K562 (cell line): Measurements from ENCODE around the gene OR14A16. TPM values are rescaled to one million over a fixed set of nuclear protein-coding genes. Genes with fewer than 3 reads are reported as not detected.

Experiments used
- ATAC-seq: fragments of 200-7000 bp; cut with Tn5 transposase; 3 replicates; pipeline ENCODE4 v1.9.1; 2020; ENCODE audit warnings: moderate library complexity
- Bru-seq: library from RNA; stranded (reverse); fragments of 400-500 nt; gene quantifications from one replicate; lab custom pipeline; 2021; lab: Mats Ljungman, UMichigan
- BruChase-seq, 2 experiments: library from RNA; stranded (reverse); fragments of 400-500 nt; gene quantifications; one replicate each; lab custom pipeline; 2021; lab: Mats Ljungman, UMichigan
- BruUV-seq: library from RNA; stranded (reverse); fragments of 400-500 nt; replicated peaks from 2 replicates; lab custom pipeline; 2021; lab: Mats Ljungman, UMichigan
- CTCF ChIA-PET: fragments of 300-600 bp; formaldehyde crosslinking; extraction: SDS; loops from one replicate; lab custom pipeline; 2021; ENCODE audit warnings: low intra/inter-chr PET ratio; lab: Yijun Ruan, JAX
- POLR2A ChIA-PET: fragments of 300-600, 350-650 bp; sonication (Branson Sonifier 250); formaldehyde crosslinking; extraction: SDS; loops from one replicate; lab custom pipeline; 2021; ENCODE audit warnings: antibody characterized with exemption, inconsistent platforms; lab: Yijun Ruan, JAX
- DNase-seq, 4 experiments: peaks; one replicate each; pipeline versions ENCODE4 v3.0.0 to v3.0.0-alpha.2; 2011 to 2018; ENCODE audit warnings: low spot score in 3 of 4, mixed read lengths in 3 of 4; ENCODE audit errors: extremely low read depth in 1 of 4
- FAIRE-seq: peaks from 2 replicates; lab custom pipeline; 2011; peaks lifted over from hg19 to GRCh38; lab: Jason Lieb, UNC
- H2AFZ ChIP-seq: 2 replicates; pipeline ENCODE4 v1.6.0; 2011; ENCODE audit warnings: low read depth, low read length, control low read depth, inconsistent platforms
- H3K27ac ChIP-seq: fragments of 200-600 bp; 3 replicates; pipeline ENCODE4 v1.8.0; 2011; ENCODE audit warnings: low read depth, mild to moderate bottlenecking, control low read depth, inconsistent platforms, low read length, moderate library complexity, mixed read lengths; ENCODE audit errors: extremely low read depth
- H3K27me3 ChIP-seq, 2 experiments: fragments of 300-600 bp in 1 of 2; 2 replicates in 1 of 2; 3 replicates in 1 of 2; pipeline versions ENCODE4 v1.6.0 to v1.8.0; 2011; ENCODE audit warnings: inconsistent platforms in 2 of 2, low read length in 2 of 2, mild to moderate bottlenecking in 1 of 2, mixed read lengths in 1 of 2, moderate library complexity in 1 of 2; ENCODE audit not compliant: control insufficient read depth in 2 of 2, insufficient read depth in 2 of 2
- H3K36me3 ChIP-seq: fragments of 300-600 bp; 3 replicates; pipeline ENCODE4 v1.8.0; 2011; ENCODE audit warnings: mild to moderate bottlenecking, low read length, inconsistent platforms; ENCODE audit not compliant: control insufficient read depth, insufficient read depth
- H3K4me1 ChIP-seq, 2 experiments: fragments of 200-600 bp in 1 of 2; replicated peaks in 1 of 2; 2 replicates in 1 of 2; 3 replicates in 1 of 2; pipeline versions ENCODE4 v1.5.1 to v1.8.0; 2011; ENCODE audit warnings: inconsistent platforms in 2 of 2, low read length in 2 of 2, mild to moderate bottlenecking in 1 of 2, mixed read lengths in 1 of 2, moderate library complexity in 1 of 2; ENCODE audit not compliant: control insufficient read depth in 2 of 2, insufficient read depth in 2 of 2
- H3K4me2 ChIP-seq: 2 replicates; pipeline ENCODE4 v1.6.1; 2011; ENCODE audit warnings: low read length, control low read depth, inconsistent platforms, mixed read lengths; ENCODE audit not compliant: insufficient read depth
- H3K4me3 ChIP-seq: fragments of 200-600 bp; sonication (generic), shearing (Covaris generic); 2 replicates; pipeline ENCODE4 v1.5.1; 2016; ENCODE audit warnings: control low read depth, inconsistent platforms
- H3K79me2 ChIP-seq: fragments of 200-600 bp; 3 replicates; pipeline ENCODE4 v1.8.0; 2011; ENCODE audit warnings: low read length, inconsistent platforms; ENCODE audit not compliant: control insufficient read depth, insufficient read depth
- H3K9ac ChIP-seq, 2 experiments: 2 replicates each; pipeline versions ENCODE4 v1.6.0 to v1.6.1; 2011; ENCODE audit warnings: low read depth in 2 of 2, low read length in 2 of 2, control low read depth in 1 of 2, inconsistent platforms in 1 of 2, mild to moderate bottlenecking in 1 of 2, mixed read lengths in 1 of 2; ENCODE audit not compliant: insufficient read depth in 1 of 2
- H3K9me1 ChIP-seq: one replicate; pipeline ENCODE4 v1.6.0; 2011; ENCODE audit warnings: inconsistent platforms, mild to moderate bottlenecking, low read length, moderate library complexity; ENCODE audit not compliant: control insufficient read depth, insufficient read depth
- H3K9me3 ChIP-seq: replicated peaks from 2 replicates; pipeline ENCODE4 v1.5.1; 2011; ENCODE audit warnings: low read depth, low read length, inconsistent platforms; ENCODE audit not compliant: control insufficient read depth, insufficient read depth
- H4K20me1 ChIP-seq: replicated peaks from 2 replicates; pipeline ENCODE4 v1.6.1; 2011; ENCODE audit warnings: low read length, inconsistent platforms, mixed read lengths; ENCODE audit not compliant: control insufficient read depth, insufficient read depth
- FOXJ3 ChIP-seq: sonication (generic); formaldehyde crosslinking; IDR thresholded peaks from 2 replicates; pipeline ENCODE4 v1.4.0; 2020; ENCODE audit warnings: mild to moderate bottlenecking, missing genetic modification reagents
- PHF20 ChIP-seq: fragments of 450-650 bp; IDR thresholded peaks from 2 replicates; pipeline ENCODE4 v1.6.1; 2018; ENCODE audit not compliant: partially characterized antibody
- SMAD4 ChIP-seq: fragments of 250-450 bp; sonication (Bioruptor Pico); conservative IDR thresholded peaks from 2 replicates; pipeline ENCODE4 v1.8.0; 2021; ENCODE audit warnings: inconsistent platforms, mild to moderate bottlenecking, moderate library complexity
- TAF9B ChIP-seq: fragments of 450-650 bp; IDR thresholded peaks from 2 replicates; pipeline ENCODE4 v1.6.1; 2018; ENCODE audit warnings: mild to moderate bottlenecking; ENCODE audit not compliant: partially characterized antibody
- XRCC4 ChIP-seq: IDR thresholded peaks from one replicate; pipeline ENCODE4 v1.6.1; 2011; ENCODE audit not compliant: insufficient read depth, insufficient read length; ENCODE audit errors: extremely low read depth
- ZNF23 ChIP-seq: fragments of 250-450 bp; sonication (Bioruptor Pico); IDR thresholded peaks from 2 replicates; pipeline ENCODE4 v1.4.0; 2020; ENCODE audit warnings: mild to moderate bottlenecking
- ZNF263 ChIP-seq: sonication (generic); formaldehyde crosslinking; IDR thresholded peaks from 2 replicates; pipeline ENCODE4 v1.8.0; 2022; ENCODE audit warnings: mild to moderate bottlenecking, missing genetic modification reagents, borderline replicate concordance
- WGBS: fragments of 100-300 bp; shearing (Covaris generic); methylation state at CpG from one replicate; pipeline ENCODE4 v1.1.6; 2016; ENCODE audit warnings: low coverage, mixed read lengths; ENCODE audit not compliant: insufficient coverage; ENCODE audit errors: missing lambda C conversion rate; 5-methylcytosine and 5-hydroxymethylcytosine counted together
- in situ Hi-C: fragments of 300-500 bp; cut with MboI; formaldehyde crosslinking; loops from 4 replicates; pipeline ENCODE4 v1.15.0; 2018; ENCODE audit warnings: inconsistent platforms, mixed read lengths
- intact Hi-C: fragments of 100-400 bp; cut with micrococcal nuclease; formaldehyde crosslinking; loops from 2 replicates; pipeline ENCODE4 v1.14.2; 2022
- long read RNA-seq, 3 experiments: library from polyadenylated mRNA in 2 of 3; library from RNA in 1 of 3; unstranded in 2 of 3; stranded (forward) in 1 of 3; transcript quantifications; one replicate each; pipeline ENCODE4 v2.0.0, GENCODE V29; 2019 to 2022
- polyA minus RNA-seq, 3 experiments: library from RNA; depleted of rRNA, polyadenylated mRNA; stranded (reverse); fragments of >200 nt; gene quantifications; 2 replicates each; pipeline ENCODE4 v1.2.3, GENCODE V29; 2011
- polyA plus RNA-seq, 8 experiments: library from polyadenylated mRNA; depleted of rRNA in 4 of 8; stranded (reverse) in 5 of 8; unstranded in 3 of 8; fragments of >200 nt; fragmentation: Nextera tagmentation in 2 of 8; fragmentation: Illumina TruSeq in 1 of 8; extraction: Ambion mirVana in 2 of 8; extraction: Trizol in 1 of 8; gene quantifications; 2 replicates each; pipeline versions ENCODE4 v1.2.1 to v1.2.3, GENCODE V29; 2011 to 2014; ENCODE audit warnings: inconsistent platforms in 1 of 8, missing spikeins in 1 of 8
- total RNA-seq, 7 experiments: library from RNA; depleted of rRNA in 6 of 7; stranded (reverse); fragments of >200 nt in 6 of 7; fragmentation: Illumina TruSeq in 2 of 7; extraction: Trizol in 2 of 7; gene quantifications; 2 replicates each; pipeline versions ENCODE4 v1.2.1 to v1.2.3, GENCODE V29; 2011 to 2021; ENCODE audit warnings: low replicate concordance in 1 of 7
- TF ChIP-seq, protein P1 (sequence below): fragments of 450-650 bp; formaldehyde crosslinking; conservative IDR thresholded peaks from 2 replicates; pipeline ENCODE4 v1.4.0; 2022; ENCODE audit warnings: mild to moderate bottlenecking, missing genetic modification characterization
- TF ChIP-seq, protein P2 (sequence below): fragments of 250-450 bp; sonication (Bioruptor Pico); IDR thresholded peaks from 2 replicates; pipeline ENCODE4 v1.5.0; 2020; ENCODE audit warnings: mild to moderate bottlenecking
- TF ChIP-seq, protein P3 (sequence below): fragments of 450-650 bp; IDR thresholded peaks from 2 replicates; pipeline ENCODE4 v1.7.1; 2018; ENCODE audit warnings: mild to moderate bottlenecking, low read depth; ENCODE audit not compliant: partially characterized antibody
- TF ChIP-seq, protein P4 (sequence below): fragments of 250-450 bp; sonication (Bioruptor Pico); IDR thresholded peaks from 2 replicates; pipeline ENCODE4 v1.5.1; 2021; ENCODE audit warnings: mild to moderate bottlenecking

The OR14A16 gene, protein sequence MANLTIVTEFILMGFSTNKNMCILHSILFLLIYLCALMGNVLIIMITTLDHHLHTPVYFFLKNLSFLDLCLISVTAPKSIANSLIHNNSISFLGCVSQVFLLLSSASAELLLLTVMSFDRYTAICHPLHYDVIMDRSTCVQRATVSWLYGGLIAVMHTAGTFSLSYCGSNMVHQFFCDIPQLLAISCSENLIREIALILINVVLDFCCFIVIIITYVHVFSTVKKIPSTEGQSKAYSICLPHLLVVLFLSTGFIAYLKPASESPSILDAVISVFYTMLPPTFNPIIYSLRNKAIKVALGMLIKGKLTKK
- not detected in 2 replicates for total RNA-seq (2011; cell fraction: chromatin; rRNA removed; ENCODE audit: low replicate concordance)
- total RNA-seq (2011; cell fraction: nucleolus; rRNA removed), result not detected in 2 replicates
- not detected in 2 replicates for total RNA-seq (2011; cell fraction: nucleoplasm; rRNA removed)
- not detected in 2 replicates for total RNA-seq (2014; rRNA removed)
- total RNA-seq (2014; rRNA removed; fragmentation: Illumina TruSeq; extraction: Trizol), result not detected in 2 replicates
- not detected in 2 replicates for total RNA-seq (2015; rRNA removed; fragmentation: Illumina TruSeq; extraction: Trizol)
- not detected in 2 replicates for total RNA-seq (2021)
- not detected in 2 replicates for polyA plus RNA-seq (2011; rRNA removed)
- polyA plus RNA-seq (2011; cell fraction: cytosol; rRNA removed), result not detected in 2 replicates
- not detected in 2 replicates for polyA plus RNA-seq (2011; cell fraction: nucleus; rRNA removed)
- polyA plus RNA-seq (2012), result not detected in 2 replicates
- not detected in 2 replicates for polyA plus RNA-seq (2014; fragmentation: Illumina TruSeq; extraction: Trizol)
- not detected for polyA plus RNA-seq (2014; fragmentation: Nextera tagmentation; extraction: Ambion mirVana)
- polyA plus RNA-seq (2014; rRNA removed), result not detected in 2 replicates
- polyA minus RNA-seq (2011; rRNA and poly(A)+ RNA removed), result not detected in 2 replicates
- not detected in 2 replicates for polyA minus RNA-seq (2011; cell fraction: cytosol; rRNA and poly(A)+ RNA removed)
- polyA minus RNA-seq (2011; cell fraction: nucleus; rRNA and poly(A)+ RNA removed), result not detected in 2 replicates
- not detected for Bru-seq, nascent RNA
- not detected for BruChase-seq, experiment 1, labeled RNA remaining after a 2-hour chase
- not detected for BruChase-seq, experiment 2, labeled RNA remaining after a 6-hour chase
- long read RNA-seq, experiment 1, result 0 reads
- long read RNA-seq, experiment 2, result 0 reads
- long read RNA-seq, experiment 3, result 0 reads

DNA sequence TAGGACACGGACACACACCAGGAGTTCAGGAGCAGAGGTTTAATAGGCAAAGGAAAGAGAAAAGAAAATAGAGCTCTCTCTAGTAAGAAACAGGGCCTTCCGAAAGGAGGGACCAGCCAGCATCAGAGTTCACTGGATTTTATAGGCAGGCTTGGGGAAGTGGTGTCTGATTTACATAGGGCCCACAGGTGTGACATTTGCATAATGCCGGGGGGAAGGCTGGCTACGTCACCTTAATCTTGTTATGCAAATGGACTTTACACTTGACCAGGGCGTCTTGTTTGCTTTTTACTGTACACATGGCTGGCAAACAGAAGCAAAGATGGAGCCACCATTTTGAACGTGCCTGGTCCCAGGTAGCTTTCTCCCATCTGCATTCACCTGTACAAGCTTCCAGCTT, at the start of gene OR14A16:
TSS of gene OR14A16 (minus strand) at position 97 of the 400 bp plus-strand sequence. CDS start 8,390 bp downstream, outside the sequence.
- no TSS peak for BruUV-seq
- no peak within 1 kb of the TSS for H2AFZ ChIP-seq
- WGBS, result 2% methylated on average over 6 of the region's 6 CpGs
- no peaks in the 10 kb centered on the region for H4K20me1 ChIP-seq
- H3K9me1 ChIP-seq, result no peaks in the 10 kb centered on the region
- FAIRE-seq (no peak), DNase-seq (no peak), ATAC-seq (no peak)
- no peak within 1 kb of the TSS for H3K4me3 ChIP-seq
- H3K27ac ChIP-seq, result no peak within 1 kb of the TSS
- CTCF ChIA-PET, result no interaction called here
- H3K36me3 ChIP-seq, result no peaks in the 10 kb centered on the region
- no peak within 1 kb of the TSS for H3K4me2 ChIP-seq
- no peaks in the 10 kb centered on the region for H3K9me3 ChIP-seq
- H3K4me1 ChIP-seq, result no peaks in the 10 kb centered on the region
- in situ Hi-C loops (no loop called here), intact Hi-C loops (no loop called here)
- H3K79me2 ChIP-seq, result no peaks in the 10 kb centered on the region
- H3K27me3 ChIP-seq, result no peaks in the 10 kb centered on the region
- POLR2A ChIA-PET, result no interaction called here
- no peak within 1 kb of the TSS for H3K9ac ChIP-seq
- no peak for TF ChIP-seq ZNF263 (CRISPR knock-in tag)
- TF ChIP-seq ZNF23, result no peak
- TF ChIP-seq, protein P1, sequence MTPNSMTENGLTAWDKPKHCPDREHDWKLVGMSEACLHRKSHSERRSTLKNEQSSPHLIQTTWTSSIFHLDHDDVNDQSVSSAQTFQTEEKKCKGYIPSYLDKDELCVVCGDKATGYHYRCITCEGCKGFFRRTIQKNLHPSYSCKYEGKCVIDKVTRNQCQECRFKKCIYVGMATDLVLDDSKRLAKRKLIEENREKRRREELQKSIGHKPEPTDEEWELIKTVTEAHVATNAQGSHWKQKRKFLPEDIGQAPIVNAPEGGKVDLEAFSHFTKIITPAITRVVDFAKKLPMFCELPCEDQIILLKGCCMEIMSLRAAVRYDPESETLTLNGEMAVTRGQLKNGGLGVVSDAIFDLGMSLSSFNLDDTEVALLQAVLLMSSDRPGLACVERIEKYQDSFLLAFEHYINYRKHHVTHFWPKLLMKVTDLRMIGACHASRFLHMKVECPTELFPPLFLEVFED (CRISPR knock-in tag), result no peak
- TF ChIP-seq XRCC4, result no peak
- TF ChIP-seq SMAD4 (CRISPR knock-in tag), result no peak
- no peak for TF ChIP-seq TAF9B
- no peak for TF ChIP-seq PHF20
- no peak for TF ChIP-seq FOXJ3
- TF ChIP-seq, protein P2, sequence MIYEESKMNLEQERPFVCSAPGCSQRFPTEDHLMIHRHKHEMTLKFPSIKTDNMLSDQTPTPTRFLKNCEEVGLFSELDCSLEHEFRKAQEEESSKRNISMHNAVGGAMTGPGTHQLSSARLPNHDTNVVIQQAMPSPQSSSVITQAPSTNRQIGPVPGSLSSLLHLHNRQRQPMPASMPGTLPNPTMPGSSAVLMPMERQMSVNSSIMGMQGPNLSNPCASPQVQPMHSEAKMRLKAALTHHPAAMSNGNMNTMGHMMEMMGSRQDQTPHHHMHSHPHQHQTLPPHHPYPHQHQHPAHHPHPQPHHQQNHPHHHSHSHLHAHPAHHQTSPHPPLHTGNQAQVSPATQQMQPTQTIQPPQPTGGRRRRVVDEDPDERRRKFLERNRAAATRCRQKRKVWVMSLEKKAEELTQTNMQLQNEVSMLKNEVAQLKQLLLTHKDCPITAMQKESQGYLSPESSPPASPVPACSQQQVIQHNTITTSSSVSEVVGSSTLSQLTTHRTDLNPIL (CRISPR knock-in tag), result no peak
- TF ChIP-seq, protein P3, sequence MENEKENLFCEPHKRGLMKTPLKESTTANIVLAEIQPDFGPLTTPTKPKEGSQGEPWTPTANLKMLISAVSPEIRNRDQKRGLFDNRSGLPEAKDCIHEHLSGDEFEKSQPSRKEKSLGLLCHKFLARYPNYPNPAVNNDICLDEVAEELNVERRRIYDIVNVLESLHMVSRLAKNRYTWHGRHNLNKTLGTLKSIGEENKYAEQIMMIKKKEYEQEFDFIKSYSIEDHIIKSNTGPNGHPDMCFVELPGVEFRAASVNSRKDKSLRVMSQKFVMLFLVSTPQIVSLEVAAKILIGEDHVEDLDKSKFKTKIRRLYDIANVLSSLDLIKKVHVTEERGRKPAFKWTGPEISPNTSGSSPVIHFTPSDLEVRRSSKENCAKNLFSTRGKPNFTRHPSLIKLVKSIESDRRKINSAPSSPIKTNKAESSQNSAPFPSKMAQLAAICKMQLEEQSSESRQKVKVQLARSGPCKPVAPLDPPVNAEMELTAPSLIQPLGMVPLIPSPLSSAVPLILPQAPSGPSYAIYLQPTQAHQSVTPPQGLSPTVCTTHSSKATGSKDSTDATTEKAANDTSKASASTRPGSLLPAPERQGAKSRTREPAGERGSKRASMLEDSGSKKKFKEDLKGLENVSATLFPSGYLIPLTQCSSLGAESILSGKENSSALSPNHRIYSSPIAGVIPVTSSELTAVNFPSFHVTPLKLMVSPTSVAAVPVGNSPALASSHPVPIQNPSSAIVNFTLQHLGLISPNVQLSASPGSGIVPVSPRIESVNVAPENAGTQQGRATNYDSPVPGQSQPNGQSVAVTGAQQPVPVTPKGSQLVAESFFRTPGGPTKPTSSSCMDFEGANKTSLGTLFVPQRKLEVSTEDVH, result no peak
- TF ChIP-seq, protein P4, sequence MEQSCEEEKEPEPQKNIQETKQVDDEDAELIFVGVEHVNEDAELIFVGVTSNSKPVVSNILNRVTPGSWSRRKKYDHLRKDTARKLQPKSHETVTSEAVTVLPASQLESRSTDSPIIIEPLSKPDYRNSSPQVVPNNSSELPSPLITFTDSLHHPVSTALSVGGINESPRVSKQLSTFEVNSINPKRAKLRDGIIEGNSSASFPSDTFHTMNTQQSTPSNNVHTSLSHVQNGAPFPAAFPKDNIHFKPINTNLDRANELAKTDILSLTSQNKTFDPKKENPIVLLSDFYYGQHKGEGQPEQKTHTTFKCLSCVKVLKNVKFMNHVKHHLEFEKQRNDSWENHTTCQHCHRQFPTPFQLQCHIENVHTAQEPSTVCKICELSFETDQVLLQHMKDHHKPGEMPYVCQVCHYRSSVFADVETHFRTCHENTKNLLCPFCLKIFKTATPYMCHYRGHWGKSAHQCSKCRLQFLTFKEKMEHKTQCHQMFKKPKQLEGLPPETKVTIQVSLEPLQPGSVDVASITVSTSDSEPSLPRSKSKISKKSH (CRISPR knock-in tag), result no peak
